ENCODE results near the gene ST8SIA6. TPM values are rescaled to one million over a fixed set of nuclear protein-coding genes. Genes with fewer than 3 reads are reported as not detected.

ST8SIA6 gene
- total RNA-seq, 1 donor from 2014 or later: not detected

DNA sequence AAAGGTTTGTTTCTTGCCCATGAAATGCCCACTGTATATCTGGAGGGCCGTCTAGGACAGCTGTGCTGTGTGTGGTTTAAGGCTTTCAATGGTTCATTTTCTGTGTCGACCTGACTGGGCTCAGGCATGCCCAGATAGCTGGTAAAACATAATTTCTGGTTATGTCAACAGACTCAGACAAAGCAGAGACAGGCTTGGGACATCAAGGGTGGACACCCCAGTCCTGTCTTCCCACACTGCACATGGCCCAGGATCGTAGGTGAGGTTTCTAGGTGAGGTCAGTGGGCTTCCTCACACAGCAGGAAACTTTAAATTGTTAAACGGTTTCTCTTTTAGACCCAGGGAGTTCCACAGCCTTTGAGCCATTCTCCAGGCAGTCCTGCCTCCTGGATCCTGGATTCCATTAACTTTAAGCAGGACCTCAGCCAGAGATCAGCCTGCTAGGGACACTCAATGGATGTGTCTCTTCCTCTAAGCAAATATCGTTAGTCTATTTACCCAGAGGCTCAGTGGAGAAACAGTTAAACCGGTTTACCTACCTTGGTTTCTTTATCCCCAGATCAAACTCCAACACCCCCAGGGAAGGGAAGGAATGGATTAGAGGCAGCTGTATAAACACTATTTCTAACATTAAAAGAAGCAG, 66.4 kb downstream of the ST8SIA6 start:
- TF ChIP-seq, protein P1, sequence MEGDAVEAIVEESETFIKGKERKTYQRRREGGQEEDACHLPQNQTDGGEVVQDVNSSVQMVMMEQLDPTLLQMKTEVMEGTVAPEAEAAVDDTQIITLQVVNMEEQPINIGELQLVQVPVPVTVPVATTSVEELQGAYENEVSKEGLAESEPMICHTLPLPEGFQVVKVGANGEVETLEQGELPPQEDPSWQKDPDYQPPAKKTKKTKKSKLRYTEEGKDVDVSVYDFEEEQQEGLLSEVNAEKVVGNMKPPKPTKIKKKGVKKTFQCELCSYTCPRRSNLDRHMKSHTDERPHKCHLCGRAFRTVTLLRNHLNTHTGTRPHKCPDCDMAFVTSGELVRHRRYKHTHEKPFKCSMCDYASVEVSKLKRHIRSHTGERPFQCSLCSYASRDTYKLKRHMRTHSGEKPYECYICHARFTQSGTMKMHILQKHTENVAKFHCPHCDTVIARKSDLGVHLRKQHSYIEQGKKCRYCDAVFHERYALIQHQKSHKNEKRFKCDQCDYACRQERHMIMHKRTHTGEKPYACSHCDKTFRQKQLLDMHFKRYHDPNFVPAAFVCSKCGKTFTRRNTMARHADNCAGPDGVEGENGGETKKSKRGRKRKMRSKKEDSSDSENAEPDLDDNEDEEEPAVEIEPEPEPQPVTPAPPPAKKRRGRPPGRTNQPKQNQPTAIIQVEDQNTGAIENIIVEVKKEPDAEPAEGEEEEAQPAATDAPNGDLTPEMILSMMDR (IDR thresholded peaks at IDR 0.05; ENCODE audit: partially characterized antibody, unreplicated experiment): no peak
- Mint-ChIP-seq H3K9me3 (ENCODE audit: unreplicated experiment) (no peaks in the 10 kb centered on the region), H3K4me1 (ENCODE audit: low read depth, unreplicated experiment) (no peaks in the 10 kb centered on the region), H3K27me3 (ENCODE audit: unreplicated experiment) (peaks cover 2% of the 10 kb centered on the region), H3K4me3 (ENCODE audit: unreplicated experiment) (no peak overlapping the region), H3K27ac (ENCODE audit: unreplicated experiment) (no peak overlapping the region), H3K36me3 (ENCODE audit: unreplicated experiment) (no peaks in the 10 kb centered on the region)
- DNase-seq: no peak

DNA sequence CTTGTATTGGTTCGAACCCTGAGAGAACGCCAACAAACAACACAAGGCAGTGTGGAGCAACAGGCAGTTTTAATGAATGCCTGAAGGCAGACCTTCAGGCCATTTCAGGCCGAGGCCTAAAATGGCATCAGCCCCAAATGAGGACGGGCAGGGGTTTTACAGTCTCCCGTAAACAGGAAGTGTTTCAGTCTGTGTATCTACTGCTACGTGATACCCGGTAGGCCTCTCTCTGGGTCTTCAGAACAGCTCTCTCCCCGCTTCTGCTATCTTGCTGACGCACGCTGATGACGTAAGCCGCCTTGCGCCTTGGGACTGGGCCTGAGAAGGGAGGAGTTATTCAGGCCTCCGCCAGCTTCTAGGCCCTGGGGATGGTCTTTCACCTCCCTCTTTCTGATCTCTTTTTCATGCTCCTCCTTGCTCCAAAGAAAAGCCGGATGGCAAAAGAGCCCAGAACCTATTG, 67.7 kb downstream of the ST8SIA6 start:
- no peak overlapping the region for H3K27ac Mint-ChIP-seq (ENCODE audit: unreplicated experiment)
- H3K27me3 Mint-ChIP-seq (ENCODE audit: unreplicated experiment): peaks cover 2% of the 10 kb centered on the region
- no peak overlapping the region for H3K4me3 Mint-ChIP-seq (ENCODE audit: unreplicated experiment)
- H3K9me3 Mint-ChIP-seq (ENCODE audit: unreplicated experiment): no peaks in the 10 kb centered on the region
- H3K4me1 Mint-ChIP-seq (ENCODE audit: low read depth, unreplicated experiment): no peaks in the 10 kb centered on the region
- TF ChIP-seq, protein P1 (IDR thresholded peaks at IDR 0.05; ENCODE audit: partially characterized antibody, unreplicated experiment): no peak
- DNase-seq: no peak
- H3K36me3 Mint-ChIP-seq (ENCODE audit: unreplicated experiment): no peaks in the 10 kb centered on the region

DNA sequence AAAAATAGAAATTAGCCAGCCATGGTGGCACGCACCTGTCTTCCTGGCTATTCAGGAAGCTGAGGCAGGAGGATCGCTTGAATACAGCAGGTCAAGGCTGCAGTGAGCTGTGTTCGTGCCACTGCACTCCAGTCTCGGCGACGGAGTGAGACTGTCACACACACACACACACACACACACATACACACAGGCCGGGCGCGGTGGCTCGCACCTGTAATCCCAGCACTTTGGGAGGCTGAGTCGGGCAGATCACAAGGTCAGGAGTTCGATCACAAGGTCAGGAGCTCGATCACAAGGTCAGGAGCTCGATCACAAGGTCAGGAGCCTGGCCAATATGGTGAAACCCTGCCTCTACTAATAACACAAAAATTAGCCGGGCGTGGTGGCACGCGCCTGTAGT, 68.4 kb downstream of the ST8SIA6 start:
- Mint-ChIP-seq H3K27ac (ENCODE audit: unreplicated experiment) (no peak overlapping the region), H3K36me3 (ENCODE audit: unreplicated experiment) (no peaks in the 10 kb centered on the region), H3K4me3 (ENCODE audit: unreplicated experiment) (no peak overlapping the region), H3K27me3 (ENCODE audit: unreplicated experiment) (peaks cover 2% of the 10 kb centered on the region), H3K9me3 (ENCODE audit: unreplicated experiment) (no peaks in the 10 kb centered on the region), H3K4me1 (ENCODE audit: low read depth, unreplicated experiment) (no peaks in the 10 kb centered on the region)
- DNase-seq: no peak
- TF ChIP-seq, protein P1 (IDR thresholded peaks at IDR 0.05; ENCODE audit: partially characterized antibody, unreplicated experiment): no peak

DNA sequence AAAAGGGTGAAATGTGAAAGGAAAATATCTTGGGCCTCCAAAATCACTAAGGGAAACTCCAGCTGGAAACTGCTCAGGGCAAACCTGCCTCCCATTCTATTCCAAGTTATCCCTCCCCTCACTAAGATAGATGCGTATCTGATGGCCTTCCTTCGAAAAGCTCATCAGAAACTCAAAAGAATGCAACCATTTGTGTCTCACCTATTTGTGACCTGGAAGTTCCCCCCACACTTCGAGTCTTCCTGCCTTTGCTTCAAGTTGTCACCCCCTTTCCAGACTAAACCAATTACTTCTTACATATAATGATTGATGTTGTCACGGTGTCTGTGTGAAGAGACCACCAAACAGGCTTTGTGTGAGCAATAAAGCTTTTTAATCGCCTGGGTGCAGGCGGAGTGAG, 69.3 kb downstream of the ST8SIA6 start:
- Mint-ChIP-seq H3K27ac (ENCODE audit: unreplicated experiment) (no peak overlapping the region), H3K4me3 (ENCODE audit: unreplicated experiment) (no peak overlapping the region), H3K36me3 (ENCODE audit: unreplicated experiment) (no peaks in the 10 kb centered on the region), H3K9me3 (ENCODE audit: unreplicated experiment) (no peaks in the 10 kb centered on the region), H3K27me3 (ENCODE audit: unreplicated experiment) (peaks cover 2% of the 10 kb centered on the region), H3K4me1 (ENCODE audit: low read depth, unreplicated experiment) (no peaks in the 10 kb centered on the region)
- DNase-seq: no peak
- TF ChIP-seq, protein P1 (IDR thresholded peaks at IDR 0.05; ENCODE audit: partially characterized antibody, unreplicated experiment): no peak

DNA sequence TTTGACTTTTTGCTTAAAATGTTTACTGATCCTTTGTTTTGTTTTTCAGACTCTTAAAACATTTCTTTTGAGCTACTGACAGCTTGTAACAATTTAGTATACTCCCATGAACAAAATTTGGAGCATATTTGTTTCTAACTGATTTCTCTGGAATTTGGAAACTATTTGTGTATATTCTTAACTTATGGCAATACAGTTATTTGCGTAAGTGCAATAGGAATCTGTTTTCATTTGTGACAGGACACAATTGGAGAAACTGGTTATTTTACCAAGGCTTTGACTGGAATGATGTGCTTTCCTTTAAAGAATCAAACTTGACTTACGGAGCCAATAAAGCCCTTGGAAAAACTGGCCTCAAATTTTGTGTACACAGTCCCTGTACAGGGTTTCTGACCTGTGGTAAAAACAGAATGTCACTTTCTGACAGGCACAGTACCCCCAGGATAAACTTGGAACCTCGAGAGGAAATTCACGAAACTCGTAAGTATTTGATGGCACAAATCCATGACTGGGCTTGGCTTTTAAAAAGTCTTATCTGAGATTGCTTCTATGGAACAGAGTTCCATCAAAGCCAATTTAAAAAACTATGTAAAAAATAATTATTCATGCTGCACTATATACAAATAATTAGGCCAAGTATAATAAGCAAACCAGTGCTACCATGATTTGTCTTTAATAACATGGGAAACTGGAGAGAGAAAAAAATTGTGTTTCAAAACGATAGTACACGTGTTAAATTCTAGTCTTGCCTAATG, 70.4 kb downstream of the ST8SIA6 start:
- Mint-ChIP-seq H3K4me1 (ENCODE audit: low read depth, unreplicated experiment) (no peaks in the 10 kb centered on the region), H3K4me3 (ENCODE audit: unreplicated experiment) (no peak overlapping the region), H3K27ac (ENCODE audit: unreplicated experiment) (no peak overlapping the region), H3K27me3 (ENCODE audit: unreplicated experiment) (peaks cover 2% of the 10 kb centered on the region), H3K36me3 (ENCODE audit: unreplicated experiment) (no peaks in the 10 kb centered on the region), H3K9me3 (ENCODE audit: unreplicated experiment) (no peaks in the 10 kb centered on the region)
- TF ChIP-seq, protein P1 (IDR thresholded peaks at IDR 0.05; ENCODE audit: partially characterized antibody, unreplicated experiment): no peak
- DNase-seq: no peak

All from glutamatergic neuron (in vitro differentiated cells).